ENCODE measurements around the gene DNAJC25.
A peak's percentile ranks its signal among the peaks of the same experiment; 100 is the strongest.

Gene DNAJC25

GRCh38 chr9:111599092-111599954, 31.8 kb upstream of the DNAJC25 start, which contains the start of gene PTGR1 (continued):
- no peak for TF ChIP-seq ZBTB11 (tag by site-specific recombination; conservative IDR thresholded peaks at IDR 0.05; ENCODE audit: low read depth)
- no peak for TF ChIP-seq KLF17 (tag by site-specific recombination; IDR thresholded peaks at IDR 0.05)
- no peak for TF ChIP-seq ZNF26 (tag by site-specific recombination; IDR thresholded peaks at IDR 0.05)
- TF ChIP-seq ZSCAN18 (tag by site-specific recombination; IDR thresholded peaks at IDR 0.05): no peak
- TF ChIP-seq ZNF335 (tag by site-specific recombination; conservative IDR thresholded peaks at IDR 0.05): peak; percentile 82
- no peak for TF ChIP-seq ZNF416 (tag by site-specific recombination; IDR thresholded peaks at IDR 0.05)
- TF ChIP-seq ZNF747 (tag by site-specific recombination; IDR thresholded peaks at IDR 0.05): no peak
- TF ChIP-seq ZFP3 (tag by site-specific recombination; IDR thresholded peaks at IDR 0.05; ENCODE audit: low read depth): no peak
- TF ChIP-seq ZNF266 (tag by site-specific recombination; IDR thresholded peaks at IDR 0.05; ENCODE audit: low read depth): no peak
- peak; percentile 60; the same call in 1 of the 2 replicates for TF ChIP-seq ZNF341 (tag by site-specific recombination; IDR thresholded peaks at IDR 0.05; ENCODE audit: low read depth)
- no peak for TF ChIP-seq MYNN (tag by site-specific recombination; IDR thresholded peaks at IDR 0.05; ENCODE audit: borderline replicate concordance)
- TF ChIP-seq ZNF449 (tag by site-specific recombination; IDR thresholded peaks at IDR 0.05): no peak
- TF ChIP-seq ZNF571 (tag by site-specific recombination; IDR thresholded peaks at IDR 0.05): no peak
- no peak for TF ChIP-seq ZNF529 (tag by site-specific recombination; IDR thresholded peaks at IDR 0.05; ENCODE audit: insufficient replicate concordance)
- no peak for TF ChIP-seq ZNF140 (tag by site-specific recombination; IDR thresholded peaks at IDR 0.05)
- TF ChIP-seq MZF1 (tag by site-specific recombination; IDR thresholded peaks at IDR 0.05; ENCODE audit: borderline replicate concordance): no peak
- TF ChIP-seq ZNF629 (tag by site-specific recombination; IDR thresholded peaks at IDR 0.05): no peak
- TF ChIP-seq KLF9 (tag by site-specific recombination; IDR thresholded peaks at IDR 0.05; ENCODE audit: low read depth): no peak
- peak; percentile 39 for TF ChIP-seq ZBTB26 (tag by site-specific recombination; optimal IDR thresholded peaks at IDR 0.05)
- no peak for TF ChIP-seq ZNF658 (tag by site-specific recombination; IDR thresholded peaks at IDR 0.05)
- no peak for TF ChIP-seq ATF2 (tag by site-specific recombination; IDR thresholded peaks at IDR 0.05; ENCODE audit: low read depth)
- no peak for TF ChIP-seq HOXC10 (CRISPR knock-in tag; IDR thresholded peaks at IDR 0.05)
- TF ChIP-seq ZNF311 (tag by site-specific recombination; IDR thresholded peaks at IDR 0.05; ENCODE audit: borderline replicate concordance): no peak
- TF ChIP-seq ZNF18 (tag by site-specific recombination; IDR thresholded peaks at IDR 0.05): no peak
- no peak for TF ChIP-seq ZSCAN16 (tag by site-specific recombination; IDR thresholded peaks at IDR 0.05)

Measured in HEK293 (cell line).